PC-9 (cell line): Measurements from ENCODE around the gene C7orf57.

Experiments
- EZH2 ChIP-seq: fragments of 200-600 bp; sonication (generic); IDR thresholded peaks from 2 replicates; pipeline ENCODE4 v1.8.0; 2017; ENCODE audit warnings: antibody characterized with exemption, low read depth
- TF ChIP-seq, protein P1 (sequence below): fragments of 200-600 bp; sonication (generic); conservative IDR thresholded peaks from 2 replicates; pipeline ENCODE4 v1.6.1; 2017; ENCODE audit warnings: mixed run types, antibody characterized with exemption, mild to moderate bottlenecking, moderate library complexity

DNA sequence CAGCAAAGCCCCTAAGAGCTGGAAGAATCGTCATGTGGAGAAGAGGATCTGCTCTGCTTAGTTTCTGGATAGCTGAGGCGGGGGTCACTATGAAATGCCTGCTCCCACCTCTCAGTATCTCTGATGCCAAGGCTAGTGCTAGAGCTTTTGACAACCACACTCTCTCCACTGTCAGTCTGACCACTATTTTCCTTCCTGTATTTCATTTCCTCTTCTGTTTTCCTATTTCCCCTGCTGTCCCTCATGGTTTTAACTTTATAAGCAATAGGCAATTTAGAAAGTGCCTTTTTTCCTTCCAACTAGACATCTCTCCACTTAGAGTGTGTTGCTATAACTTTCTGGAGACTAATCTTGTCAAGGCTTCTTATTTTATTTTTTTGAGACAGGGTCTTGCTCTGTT is 23.6 kb downstream of the C7orf57 start:
- no peak for TF ChIP-seq EZH2
- TF ChIP-seq, protein P1, sequence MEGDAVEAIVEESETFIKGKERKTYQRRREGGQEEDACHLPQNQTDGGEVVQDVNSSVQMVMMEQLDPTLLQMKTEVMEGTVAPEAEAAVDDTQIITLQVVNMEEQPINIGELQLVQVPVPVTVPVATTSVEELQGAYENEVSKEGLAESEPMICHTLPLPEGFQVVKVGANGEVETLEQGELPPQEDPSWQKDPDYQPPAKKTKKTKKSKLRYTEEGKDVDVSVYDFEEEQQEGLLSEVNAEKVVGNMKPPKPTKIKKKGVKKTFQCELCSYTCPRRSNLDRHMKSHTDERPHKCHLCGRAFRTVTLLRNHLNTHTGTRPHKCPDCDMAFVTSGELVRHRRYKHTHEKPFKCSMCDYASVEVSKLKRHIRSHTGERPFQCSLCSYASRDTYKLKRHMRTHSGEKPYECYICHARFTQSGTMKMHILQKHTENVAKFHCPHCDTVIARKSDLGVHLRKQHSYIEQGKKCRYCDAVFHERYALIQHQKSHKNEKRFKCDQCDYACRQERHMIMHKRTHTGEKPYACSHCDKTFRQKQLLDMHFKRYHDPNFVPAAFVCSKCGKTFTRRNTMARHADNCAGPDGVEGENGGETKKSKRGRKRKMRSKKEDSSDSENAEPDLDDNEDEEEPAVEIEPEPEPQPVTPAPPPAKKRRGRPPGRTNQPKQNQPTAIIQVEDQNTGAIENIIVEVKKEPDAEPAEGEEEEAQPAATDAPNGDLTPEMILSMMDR: no peak
